WTC11 (cell line): ENCODE data around the gene STK32B. TPM values are rescaled to one million over a fixed set of nuclear protein-coding genes. Genes with fewer than 3 reads are reported as not detected.

Experiments used
- ATAC-seq: fragments of 200-7000 bp; cut with Tn5 transposase; 2 replicates; pipeline ENCODE4 v1.10.0; 2021; ENCODE audit warnings: mild to moderate bottlenecking, moderate library complexity
- CTCF ChIA-PET: fragments of 300-600 bp; sonication (Branson Sonifier 250); formaldehyde crosslinking; loops from one replicate; lab custom pipeline; 2021; ENCODE audit warnings: antibody characterized with exemption; lab: Charles Lee
- POLR2A ChIA-PET: fragments of 350-600 bp; sonication (Branson Sonifier 250); formaldehyde crosslinking; loops from one replicate; lab custom pipeline; 2021; ENCODE audit warnings: antibody characterized with exemption; lab: Charles Lee
- DNase-seq: peaks from one replicate; pipeline ENCODE4 v3.0.0; 2021; ENCODE audit warnings: low spot score
- H3K27ac Mint-ChIP-seq: 2 replicates; pipeline ENCODE4 v1.8.0; 2021; ENCODE audit warnings: mixed read lengths
- H3K27me3 Mint-ChIP-seq: 2 replicates; pipeline ENCODE4 v1.8.0; 2021; ENCODE audit warnings: low read depth, mild to moderate bottlenecking, moderate library complexity, mixed read lengths
- H3K36me3 Mint-ChIP-seq: 2 replicates; pipeline ENCODE4 v1.8.0; 2021; ENCODE audit warnings: mixed read lengths
- H3K4me1 Mint-ChIP-seq: 2 replicates; pipeline ENCODE4 v1.8.0; 2022; ENCODE audit warnings: mixed read lengths
- H3K4me3 Mint-ChIP-seq: 2 replicates; pipeline ENCODE4 v1.8.0; 2021; ENCODE audit warnings: mild to moderate bottlenecking, moderate library complexity, mixed read lengths
- H3K9me3 Mint-ChIP-seq: 2 replicates; pipeline ENCODE4 v1.8.0; 2021; ENCODE audit warnings: mixed read lengths
- ATF1 ChIP-seq: sonication (generic); formaldehyde crosslinking; IDR thresholded peaks from 2 replicates; pipeline ENCODE4 v1.8.1; 2023; ENCODE audit warnings: mild to moderate bottlenecking, moderate library complexity, missing genetic modification reagents
- CREM ChIP-seq: sonication (generic); formaldehyde crosslinking; IDR thresholded peaks from 2 replicates; pipeline ENCODE4 v1.8.1; 2022; ENCODE audit warnings: mild to moderate bottlenecking, missing genetic modification reagents, moderate library complexity
- ETV6 ChIP-seq: sonication (generic); formaldehyde crosslinking; IDR thresholded peaks from 2 replicates; pipeline ENCODE4 v1.8.1; 2022; ENCODE audit warnings: mild to moderate bottlenecking, missing genetic modification reagents
- JAZF1 ChIP-seq: fragments of 250-450 bp; sonication (Bioruptor Pico); IDR thresholded peaks from 2 replicates; pipeline ENCODE4 v1.9.0; 2021; ENCODE audit warnings: moderate library complexity, mild to moderate bottlenecking, inconsistent platforms
- NFE2L1 ChIP-seq: sonication (generic); formaldehyde crosslinking; IDR thresholded peaks from 2 replicates; pipeline ENCODE4 v1.8.1; 2023; ENCODE audit warnings: missing genetic modification reagents
- NR2C2 ChIP-seq: sonication (generic); formaldehyde crosslinking; IDR thresholded peaks from 2 replicates; pipeline ENCODE4 v1.8.0; 2022; ENCODE audit warnings: mild to moderate bottlenecking, missing genetic modification reagents
- OVOL2 ChIP-seq: fragments of 250-450 bp; sonication (Bioruptor Pico); IDR thresholded peaks from 2 replicates; pipeline ENCODE4 v1.9.0; 2021; ENCODE audit warnings: mild to moderate bottlenecking, borderline replicate concordance
- SP1 ChIP-seq: sonication (generic); formaldehyde crosslinking; conservative IDR thresholded peaks from 2 replicates; pipeline ENCODE4 v1.8.1; 2022; ENCODE audit warnings: missing genetic modification reagents
- TP53 ChIP-seq: sonication (generic); formaldehyde crosslinking; IDR thresholded peaks from 2 replicates; pipeline ENCODE4 v1.8.1; 2023; ENCODE audit warnings: mild to moderate bottlenecking, missing genetic modification reagents
- ZNF121 ChIP-seq: sonication (generic); formaldehyde crosslinking; IDR thresholded peaks from 2 replicates; pipeline ENCODE4 v1.8.0; 2023; ENCODE audit warnings: missing genetic modification reagents
- ZNF396 ChIP-seq: fragments of 250-450 bp; sonication (Bioruptor Pico); IDR thresholded peaks from 2 replicates; pipeline ENCODE4 v1.8.0; 2021; ENCODE audit warnings: mild to moderate bottlenecking, moderate library complexity, borderline replicate concordance
- total RNA-seq: library from RNA; stranded (reverse); gene quantifications from 3 replicates; pipeline ENCODE4 v1.2.3, GENCODE V29; 2021
- TF ChIP-seq, protein P1 (sequence below): sonication (generic); formaldehyde crosslinking; IDR thresholded peaks from 2 replicates; pipeline ENCODE4 v1.8.1; 2022; ENCODE audit warnings: mild to moderate bottlenecking, missing genetic modification reagents, moderate library complexity, borderline replicate concordance
- TF ChIP-seq, protein P2 (sequence below): sonication (generic); formaldehyde crosslinking; conservative IDR thresholded peaks from 2 replicates; pipeline ENCODE4 v1.8.1; 2023; ENCODE audit warnings: mild to moderate bottlenecking, low read depth, missing genetic modification reagents, moderate library complexity
- TF ChIP-seq, protein P3 (sequence below): sonication (generic); formaldehyde crosslinking; IDR thresholded peaks from 2 replicates; pipeline ENCODE4 v1.8.0; 2023; ENCODE audit warnings: mild to moderate bottlenecking, missing genetic modification reagents
- TF ChIP-seq, protein P4 (sequence below): sonication (generic); formaldehyde crosslinking; IDR thresholded peaks from 2 replicates; pipeline ENCODE4 v1.8.0; 2023; ENCODE audit warnings: missing genetic modification reagents, mild to moderate bottlenecking, borderline replicate concordance
- TF ChIP-seq, protein P5 (sequence below): fragments of 250-450 bp; sonication (Bioruptor Pico); IDR thresholded peaks from 2 replicates; pipeline ENCODE4 v1.8.0; 2021; ENCODE audit warnings: mild to moderate bottlenecking

The STK32B gene
- total RNA-seq, 1 experiment from 2014 or later, result 1.9 TPM

DNA sequence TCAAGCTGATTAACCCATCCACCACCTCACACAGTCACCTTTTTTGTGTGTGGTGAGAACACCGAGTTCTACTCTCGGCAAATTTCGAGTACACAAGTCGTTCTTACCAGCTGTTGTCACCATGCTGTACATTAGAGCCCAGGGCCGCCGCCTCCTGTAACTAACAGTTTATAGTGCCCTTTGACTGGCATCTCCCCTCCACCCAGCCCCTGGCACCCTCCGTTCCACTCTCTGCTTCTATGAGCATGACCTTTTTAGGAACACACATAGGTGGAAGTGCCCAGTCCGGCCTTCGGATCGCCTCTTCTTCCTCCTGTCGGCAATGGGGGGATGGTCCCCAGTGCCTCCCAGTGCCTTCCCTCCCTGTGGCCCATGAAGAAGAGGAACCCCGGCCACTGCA lies 141.4 kb downstream of the STK32B start:
- Mint-ChIP-seq H3K27me3 (peaks cover 8% of the 10 kb centered on the region), H3K4me3 (no peak overlapping the region), H3K4me1 (peaks cover 8% of the 10 kb centered on the region), H3K9me3 (no peaks in the 10 kb centered on the region), H3K27ac (no peak overlapping the region), H3K36me3 (no peaks in the 10 kb centered on the region)
- ATAC-seq (no peak), DNase-seq (no peak)
- ChIA-PET CTCF (no interaction called here), POLR2A (no interaction called here)
- TF ChIP-seq, protein P1, sequence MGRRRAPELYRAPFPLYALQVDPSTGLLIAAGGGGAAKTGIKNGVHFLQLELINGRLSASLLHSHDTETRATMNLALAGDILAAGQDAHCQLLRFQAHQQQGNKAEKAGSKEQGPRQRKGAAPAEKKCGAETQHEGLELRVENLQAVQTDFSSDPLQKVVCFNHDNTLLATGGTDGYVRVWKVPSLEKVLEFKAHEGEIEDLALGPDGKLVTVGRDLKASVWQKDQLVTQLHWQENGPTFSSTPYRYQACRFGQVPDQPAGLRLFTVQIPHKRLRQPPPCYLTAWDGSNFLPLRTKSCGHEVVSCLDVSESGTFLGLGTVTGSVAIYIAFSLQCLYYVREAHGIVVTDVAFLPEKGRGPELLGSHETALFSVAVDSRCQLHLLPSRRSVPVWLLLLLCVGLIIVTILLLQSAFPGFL (CRISPR knock-in tag), result no peak
- TF ChIP-seq TP53 (CRISPR knock-in tag), result no peak
- TF ChIP-seq ZNF396 (CRISPR knock-in tag), result no peak
- TF ChIP-seq NFE2L1 (CRISPR knock-in tag), result no peak
- TF ChIP-seq, protein P2, sequence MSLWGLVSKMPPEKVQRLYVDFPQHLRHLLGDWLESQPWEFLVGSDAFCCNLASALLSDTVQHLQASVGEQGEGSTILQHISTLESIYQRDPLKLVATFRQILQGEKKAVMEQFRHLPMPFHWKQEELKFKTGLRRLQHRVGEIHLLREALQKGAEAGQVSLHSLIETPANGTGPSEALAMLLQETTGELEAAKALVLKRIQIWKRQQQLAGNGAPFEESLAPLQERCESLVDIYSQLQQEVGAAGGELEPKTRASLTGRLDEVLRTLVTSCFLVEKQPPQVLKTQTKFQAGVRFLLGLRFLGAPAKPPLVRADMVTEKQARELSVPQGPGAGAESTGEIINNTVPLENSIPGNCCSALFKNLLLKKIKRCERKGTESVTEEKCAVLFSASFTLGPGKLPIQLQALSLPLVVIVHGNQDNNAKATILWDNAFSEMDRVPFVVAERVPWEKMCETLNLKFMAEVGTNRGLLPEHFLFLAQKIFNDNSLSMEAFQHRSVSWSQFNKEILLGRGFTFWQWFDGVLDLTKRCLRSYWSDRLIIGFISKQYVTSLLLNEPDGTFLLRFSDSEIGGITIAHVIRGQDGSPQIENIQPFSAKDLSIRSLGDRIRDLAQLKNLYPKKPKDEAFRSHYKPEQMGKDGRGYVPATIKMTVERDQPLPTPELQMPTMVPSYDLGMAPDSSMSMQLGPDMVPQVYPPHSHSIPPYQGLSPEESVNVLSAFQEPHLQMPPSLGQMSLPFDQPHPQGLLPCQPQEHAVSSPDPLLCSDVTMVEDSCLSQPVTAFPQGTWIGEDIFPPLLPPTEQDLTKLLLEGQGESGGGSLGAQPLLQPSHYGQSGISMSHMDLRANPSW (CRISPR knock-in tag), result no peak
- TF ChIP-seq, protein P3, sequence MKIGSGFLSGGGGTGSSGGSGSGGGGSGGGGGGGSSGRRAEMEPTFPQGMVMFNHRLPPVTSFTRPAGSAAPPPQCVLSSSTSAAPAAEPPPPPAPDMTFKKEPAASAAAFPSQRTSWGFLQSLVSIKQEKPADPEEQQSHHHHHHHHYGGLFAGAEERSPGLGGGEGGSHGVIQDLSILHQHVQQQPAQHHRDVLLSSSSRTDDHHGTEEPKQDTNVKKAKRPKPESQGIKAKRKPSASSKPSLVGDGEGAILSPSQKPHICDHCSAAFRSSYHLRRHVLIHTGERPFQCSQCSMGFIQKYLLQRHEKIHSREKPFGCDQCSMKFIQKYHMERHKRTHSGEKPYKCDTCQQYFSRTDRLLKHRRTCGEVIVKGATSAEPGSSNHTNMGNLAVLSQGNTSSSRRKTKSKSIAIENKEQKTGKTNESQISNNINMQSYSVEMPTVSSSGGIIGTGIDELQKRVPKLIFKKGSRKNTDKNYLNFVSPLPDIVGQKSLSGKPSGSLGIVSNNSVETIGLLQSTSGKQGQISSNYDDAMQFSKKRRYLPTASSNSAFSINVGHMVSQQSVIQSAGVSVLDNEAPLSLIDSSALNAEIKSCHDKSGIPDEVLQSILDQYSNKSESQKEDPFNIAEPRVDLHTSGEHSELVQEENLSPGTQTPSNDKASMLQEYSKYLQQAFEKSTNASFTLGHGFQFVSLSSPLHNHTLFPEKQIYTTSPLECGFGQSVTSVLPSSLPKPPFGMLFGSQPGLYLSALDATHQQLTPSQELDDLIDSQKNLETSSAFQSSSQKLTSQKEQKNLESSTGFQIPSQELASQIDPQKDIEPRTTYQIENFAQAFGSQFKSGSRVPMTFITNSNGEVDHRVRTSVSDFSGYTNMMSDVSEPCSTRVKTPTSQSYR (CRISPR knock-in tag), result no peak
- TF ChIP-seq, protein P4, sequence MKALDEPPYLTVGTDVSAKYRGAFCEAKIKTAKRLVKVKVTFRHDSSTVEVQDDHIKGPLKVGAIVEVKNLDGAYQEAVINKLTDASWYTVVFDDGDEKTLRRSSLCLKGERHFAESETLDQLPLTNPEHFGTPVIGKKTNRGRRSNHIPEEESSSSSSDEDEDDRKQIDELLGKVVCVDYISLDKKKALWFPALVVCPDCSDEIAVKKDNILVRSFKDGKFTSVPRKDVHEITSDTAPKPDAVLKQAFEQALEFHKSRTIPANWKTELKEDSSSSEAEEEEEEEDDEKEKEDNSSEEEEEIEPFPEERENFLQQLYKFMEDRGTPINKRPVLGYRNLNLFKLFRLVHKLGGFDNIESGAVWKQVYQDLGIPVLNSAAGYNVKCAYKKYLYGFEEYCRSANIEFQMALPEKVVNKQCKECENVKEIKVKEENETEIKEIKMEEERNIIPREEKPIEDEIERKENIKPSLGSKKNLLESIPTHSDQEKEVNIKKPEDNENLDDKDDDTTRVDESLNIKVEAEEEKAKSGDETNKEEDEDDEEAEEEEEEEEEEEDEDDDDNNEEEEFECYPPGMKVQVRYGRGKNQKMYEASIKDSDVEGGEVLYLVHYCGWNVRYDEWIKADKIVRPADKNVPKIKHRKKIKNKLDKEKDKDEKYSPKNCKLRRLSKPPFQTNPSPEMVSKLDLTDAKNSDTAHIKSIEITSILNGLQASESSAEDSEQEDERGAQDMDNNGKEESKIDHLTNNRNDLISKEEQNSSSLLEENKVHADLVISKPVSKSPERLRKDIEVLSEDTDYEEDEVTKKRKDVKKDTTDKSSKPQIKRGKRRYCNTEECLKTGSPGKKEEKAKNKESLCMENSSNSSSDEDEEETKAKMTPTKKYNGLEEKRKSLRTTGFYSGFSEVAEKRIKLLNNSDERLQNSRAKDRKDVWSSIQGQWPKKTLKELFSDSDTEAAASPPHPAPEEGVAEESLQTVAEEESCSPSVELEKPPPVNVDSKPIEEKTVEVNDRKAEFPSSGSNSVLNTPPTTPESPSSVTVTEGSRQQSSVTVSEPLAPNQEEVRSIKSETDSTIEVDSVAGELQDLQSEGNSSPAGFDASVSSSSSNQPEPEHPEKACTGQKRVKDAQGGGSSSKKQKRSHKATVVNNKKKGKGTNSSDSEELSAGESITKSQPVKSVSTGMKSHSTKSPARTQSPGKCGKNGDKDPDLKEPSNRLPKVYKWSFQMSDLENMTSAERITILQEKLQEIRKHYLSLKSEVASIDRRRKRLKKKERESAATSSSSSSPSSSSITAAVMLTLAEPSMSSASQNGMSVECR (CRISPR knock-in tag), result no peak
- TF ChIP-seq OVOL2 (CRISPR knock-in tag), result no peak
- no peak for TF ChIP-seq CREM (CRISPR knock-in tag)
- no peak for TF ChIP-seq ETV6 (CRISPR knock-in tag)
- no peak for TF ChIP-seq JAZF1 (CRISPR knock-in tag)
- TF ChIP-seq, protein P5, sequence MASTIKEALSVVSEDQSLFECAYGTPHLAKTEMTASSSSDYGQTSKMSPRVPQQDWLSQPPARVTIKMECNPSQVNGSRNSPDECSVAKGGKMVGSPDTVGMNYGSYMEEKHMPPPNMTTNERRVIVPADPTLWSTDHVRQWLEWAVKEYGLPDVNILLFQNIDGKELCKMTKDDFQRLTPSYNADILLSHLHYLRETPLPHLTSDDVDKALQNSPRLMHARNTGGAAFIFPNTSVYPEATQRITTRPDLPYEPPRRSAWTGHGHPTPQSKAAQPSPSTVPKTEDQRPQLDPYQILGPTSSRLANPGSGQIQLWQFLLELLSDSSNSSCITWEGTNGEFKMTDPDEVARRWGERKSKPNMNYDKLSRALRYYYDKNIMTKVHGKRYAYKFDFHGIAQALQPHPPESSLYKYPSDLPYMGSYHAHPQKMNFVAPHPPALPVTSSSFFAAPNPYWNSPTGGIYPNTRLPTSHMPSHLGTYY (CRISPR knock-in tag), result no peak
- TF ChIP-seq ATF1 (CRISPR knock-in tag), result no peak
- TF ChIP-seq SP1 (CRISPR knock-in tag), result no peak
- no peak for TF ChIP-seq NR2C2 (CRISPR knock-in tag)
- no peak for TF ChIP-seq ZNF121 (CRISPR knock-in tag)
